ENCODE results near the gene OR6J1. TPM values are rescaled to one million over a fixed set of nuclear protein-coding genes. Genes with fewer than 3 reads are reported as not detected.

The OR6J1 gene
- total RNA-seq, 2 donors from 2014 or later, result not detected

DNA sequence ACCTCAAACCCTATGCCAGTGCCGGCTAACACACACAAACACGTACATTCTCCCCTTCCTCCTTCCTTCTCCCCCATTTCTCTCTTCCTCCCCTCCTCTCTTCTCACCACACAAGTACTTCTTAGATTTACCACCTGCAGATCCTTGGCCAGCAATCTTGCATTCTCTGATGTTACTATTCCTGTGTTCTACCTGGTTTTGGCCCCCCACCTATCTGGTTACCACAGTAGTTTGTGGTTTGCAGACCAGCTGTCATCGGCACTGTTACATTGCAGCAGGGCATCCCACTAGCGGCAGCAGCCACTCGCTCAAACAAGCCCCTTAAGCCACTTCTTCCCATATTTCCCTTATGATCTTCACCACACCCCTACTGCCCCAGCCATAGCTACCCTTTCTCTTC lies 42.2 kb downstream of the OR6J1 start:
- H3K27ac ChIP-seq, result no peak overlapping the region
- H3K4me3 ChIP-seq, result no peak overlapping the region
- no peaks in the 10 kb centered on the region for H3K9me3 ChIP-seq
- H3K27me3 ChIP-seq, result no peaks in the 10 kb centered on the region
- intact Hi-C loops (cut with DNase I), result no loop called here
- 77 to 99% methylated on average over 5 of the region's 5 CpGs for WGBS, 2 donors
- no peak for ATAC-seq
- no peak for TF ChIP-seq POLR2A (IDR thresholded peaks at IDR 0.05)
- TF ChIP-seq, protein P1, sequence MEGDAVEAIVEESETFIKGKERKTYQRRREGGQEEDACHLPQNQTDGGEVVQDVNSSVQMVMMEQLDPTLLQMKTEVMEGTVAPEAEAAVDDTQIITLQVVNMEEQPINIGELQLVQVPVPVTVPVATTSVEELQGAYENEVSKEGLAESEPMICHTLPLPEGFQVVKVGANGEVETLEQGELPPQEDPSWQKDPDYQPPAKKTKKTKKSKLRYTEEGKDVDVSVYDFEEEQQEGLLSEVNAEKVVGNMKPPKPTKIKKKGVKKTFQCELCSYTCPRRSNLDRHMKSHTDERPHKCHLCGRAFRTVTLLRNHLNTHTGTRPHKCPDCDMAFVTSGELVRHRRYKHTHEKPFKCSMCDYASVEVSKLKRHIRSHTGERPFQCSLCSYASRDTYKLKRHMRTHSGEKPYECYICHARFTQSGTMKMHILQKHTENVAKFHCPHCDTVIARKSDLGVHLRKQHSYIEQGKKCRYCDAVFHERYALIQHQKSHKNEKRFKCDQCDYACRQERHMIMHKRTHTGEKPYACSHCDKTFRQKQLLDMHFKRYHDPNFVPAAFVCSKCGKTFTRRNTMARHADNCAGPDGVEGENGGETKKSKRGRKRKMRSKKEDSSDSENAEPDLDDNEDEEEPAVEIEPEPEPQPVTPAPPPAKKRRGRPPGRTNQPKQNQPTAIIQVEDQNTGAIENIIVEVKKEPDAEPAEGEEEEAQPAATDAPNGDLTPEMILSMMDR (IDR thresholded peaks at IDR 0.05), result no peak
- no peak for DNase-seq
- peaks cover 13 to 14% of the 10 kb centered on the region in 2 donors for H3K36me3 ChIP-seq (replicated peaks in 1 of 2; ENCODE audit: insufficient read depth in 1 of 2, low read depth in 2 of 2)
- H3K4me1 ChIP-seq, result peaks cover 21% of the 10 kb centered on the region

DNA sequence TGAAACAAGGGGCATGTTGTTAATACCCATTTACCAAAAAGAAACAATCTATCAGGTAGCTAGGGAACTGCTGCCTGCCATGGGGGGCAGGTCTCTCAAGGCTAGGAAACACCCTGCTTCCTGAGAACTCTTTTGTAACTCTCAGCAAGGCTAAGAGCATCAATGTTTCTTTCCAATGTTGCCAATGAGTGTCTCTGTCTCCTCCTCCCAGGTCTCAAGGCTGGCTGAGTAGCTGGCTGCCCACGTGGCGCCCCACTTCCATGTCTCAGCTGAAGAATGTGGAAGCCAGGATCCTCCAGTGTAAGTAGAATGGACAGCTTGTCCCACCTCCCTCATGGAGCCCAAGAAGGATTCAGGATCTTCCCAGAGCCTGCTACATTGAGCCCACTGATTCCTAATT lies 42.7 kb downstream of the OR6J1 start:
- ATAC-seq, result no peak
- TF ChIP-seq, protein P1 (IDR thresholded peaks at IDR 0.05), result no peak
- no peak for TF ChIP-seq POLR2A (IDR thresholded peaks at IDR 0.05)
- H3K36me3 ChIP-seq (replicated peaks in 1 of 2; ENCODE audit: insufficient read depth in 1 of 2, low read depth in 2 of 2), result peaks cover 12 to 13% of the 10 kb centered on the region in 2 donors
- no peak overlapping the region for H3K4me3 ChIP-seq
- WGBS, 2 donors, result 81 to 96% methylated on average over 2 of the region's 2 CpGs
- H3K27ac ChIP-seq, result no peak overlapping the region
- no peaks in the 10 kb centered on the region for H3K9me3 ChIP-seq
- no peaks in the 10 kb centered on the region for H3K27me3 ChIP-seq
- no peak for DNase-seq
- peaks cover 21% of the 10 kb centered on the region for H3K4me1 ChIP-seq
- intact Hi-C loops (cut with DNase I), result no loop called here

DNA sequence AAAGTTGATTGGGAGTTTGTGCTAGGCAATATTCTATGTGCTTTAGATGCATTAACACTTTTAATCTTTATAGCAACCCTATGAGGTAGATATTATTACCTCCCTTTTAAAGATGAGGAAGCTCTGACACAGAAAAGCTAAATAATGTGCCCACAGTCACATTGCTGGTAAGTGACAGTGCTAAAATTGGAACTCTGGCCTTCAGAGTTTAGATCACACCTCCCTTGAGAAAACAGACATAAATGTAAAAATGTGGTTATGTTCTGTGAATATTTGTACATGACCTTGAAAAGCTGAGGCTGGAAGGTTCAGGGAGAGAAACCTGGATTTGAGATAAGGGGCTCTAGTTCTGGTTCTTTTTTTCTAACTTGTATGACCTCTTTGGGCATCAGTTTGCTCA lies 44.1 kb downstream of the OR6J1 start:
- Histone ChIP-seq H3K27me3 (no peaks in the 10 kb centered on the region), H3K4me3 (no peak overlapping the region), H3K9me3 (no peaks in the 10 kb centered on the region), H3K27ac (peak overlapping the region in 3 of 4 donors; percentile 88 to 91 (median 91)), H3K36me3 (replicated peaks in 1 of 2; ENCODE audit: insufficient read depth in 1 of 2, low read depth in 2 of 2) (peaks cover 0 to 3% of the 10 kb centered on the region in 2 donors), H3K4me1 (peaks cover 21% of the 10 kb centered on the region)
- intact Hi-C loops (cut with DNase I), result no loop called here
- ATAC-seq (no peak), DNase-seq (no peak)
- TF ChIP-seq, protein P1 (IDR thresholded peaks at IDR 0.05), result no peak
- no peak for TF ChIP-seq POLR2A (IDR thresholded peaks at IDR 0.05)

DNA sequence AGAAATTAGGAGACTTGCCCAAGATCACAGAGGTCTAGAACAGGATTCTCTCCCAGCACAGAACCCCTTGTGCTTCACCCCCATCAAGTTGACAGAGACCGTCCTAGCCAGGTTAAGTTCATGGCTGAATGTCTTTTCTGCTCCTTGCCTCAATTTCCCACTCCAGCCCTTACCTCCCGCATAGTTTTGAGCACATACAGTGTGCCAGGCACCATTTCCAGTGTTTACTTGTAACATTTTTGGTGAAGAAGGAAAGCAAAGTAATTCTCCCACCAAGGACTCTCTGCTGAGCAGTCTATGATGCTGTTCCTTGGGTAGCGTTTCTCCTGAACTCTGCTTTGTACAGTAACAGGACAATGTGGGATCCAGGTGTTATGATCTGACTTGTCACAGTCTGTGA lies 44.8 kb downstream of the OR6J1 start:
- Histone ChIP-seq H3K27me3 (no peaks in the 10 kb centered on the region), H3K27ac (peak overlapping the region; percentile 88 to 94 (median 91)), H3K4me1 (peaks cover 21% of the 10 kb centered on the region), H3K4me3 (no peak overlapping the region), H3K9me3 (no peaks in the 10 kb centered on the region), H3K36me3 (replicated peaks in 1 of 2; ENCODE audit: insufficient read depth in 1 of 2, low read depth in 2 of 2) (peaks cover 0 to 2% of the 10 kb centered on the region in 2 donors)
- WGBS, 2 donors, result 70 to 72% methylated on average over 3 of the region's 3 CpGs
- intact Hi-C loops (cut with DNase I), result no loop called here
- TF ChIP-seq, protein P1 (IDR thresholded peaks at IDR 0.05), result no peak
- TF ChIP-seq POLR2A (IDR thresholded peaks at IDR 0.05), result no peak
- no peak for ATAC-seq
- no peak for DNase-seq

DNA sequence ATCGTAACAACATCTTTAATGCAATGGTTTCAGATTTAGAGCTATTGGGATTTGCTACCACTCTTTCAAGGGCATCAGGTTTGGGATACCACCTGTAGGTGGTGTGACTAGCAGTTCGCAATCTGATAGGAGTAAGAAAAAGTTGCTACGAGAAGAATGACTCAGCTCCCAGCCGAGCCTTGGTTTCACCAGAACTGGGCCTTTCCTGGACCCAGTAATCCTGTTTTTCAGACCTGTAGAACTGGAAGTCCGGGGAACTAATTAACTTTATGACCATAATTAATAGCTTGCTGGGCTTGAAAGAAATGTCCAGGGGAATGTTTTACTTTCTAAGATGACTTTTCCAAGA lies 45.3 kb downstream of the OR6J1 start:
- DNase-seq, result peak; percentile 64 to 80 (median 74)
- Histone ChIP-seq H3K4me3 (peak overlapping the region; percentile 45 to 75), H3K27ac (peak overlapping the region; percentile 88 to 94 (median 91)), H3K4me1 (peaks cover 21% of the 10 kb centered on the region), H3K36me3 (replicated peaks in 1 of 2; ENCODE audit: insufficient read depth in 1 of 2, low read depth in 2 of 2) (peaks cover 0 to 2% of the 10 kb centered on the region in 2 donors), H3K27me3 (no peaks in the 10 kb centered on the region), H3K9me3 (no peaks in the 10 kb centered on the region)
- WGBS, 2 donors, result 0% methylated on average over 5 of the region's 5 CpGs
- intact Hi-C loops (cut with DNase I), result no loop called here
- no peak for TF ChIP-seq POLR2A (IDR thresholded peaks at IDR 0.05)
- TF ChIP-seq, protein P1 (IDR thresholded peaks at IDR 0.05), result peak in 4 of 7 experiments; percentile 35 to 43 (median 42)
- peak; percentile 85 for ATAC-seq

Data from body of pancreas (tissue), 4 donors.